COR-L47 (cell line): Measurements from ENCODE around the gene NOG.

ENCODE experiments used
- DNase-seq: peaks from one replicate; lab custom pipeline; 2025; lab: John Stamatoyannopoulos, UW

The NOG gene

DNA sequence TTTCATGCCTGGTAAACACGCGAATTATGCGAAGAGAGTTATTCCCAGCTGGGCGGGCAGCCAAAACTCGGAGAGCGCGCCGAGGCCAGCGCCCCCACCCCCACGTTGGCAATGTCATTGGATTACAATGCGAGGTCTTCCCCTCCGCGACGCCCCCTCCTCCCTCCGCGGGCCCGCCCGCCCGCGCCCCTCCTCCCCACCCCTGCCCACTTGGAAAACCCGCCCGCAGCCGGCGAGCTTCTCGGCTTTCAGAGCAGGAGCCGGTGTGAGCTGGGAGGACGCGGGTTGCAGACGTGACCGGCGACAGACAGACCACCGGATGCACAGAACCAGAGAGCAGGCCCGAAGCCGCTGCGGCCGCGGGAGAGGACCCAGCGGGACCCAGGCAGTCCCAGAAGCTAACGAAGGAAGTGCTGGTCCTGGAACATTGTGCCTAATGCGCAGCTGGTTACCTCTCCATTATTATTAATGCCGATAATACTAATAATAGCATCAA, 4.0 kb downstream of the NOG start:
- DNase-seq, result no peak

DNA sequence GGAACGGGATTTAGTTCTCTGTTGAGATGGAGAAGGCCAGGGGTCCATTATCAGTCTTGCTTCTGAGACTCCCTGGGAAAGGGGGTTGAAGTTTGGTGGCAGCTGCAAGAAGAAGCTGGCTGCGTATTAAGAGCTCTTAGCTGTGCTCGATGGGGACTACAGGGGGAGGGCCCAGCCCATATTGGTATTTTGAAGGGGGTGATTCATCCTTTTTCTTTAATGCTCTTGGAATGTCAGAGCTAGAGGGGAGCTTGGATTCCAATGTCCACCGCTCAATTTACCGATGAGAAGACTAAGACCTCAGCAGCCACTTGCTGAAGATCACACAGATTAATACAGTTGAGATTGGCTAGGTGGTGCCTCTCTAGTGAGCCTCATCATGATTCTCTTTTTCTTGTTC, 5.0 kb downstream of the NOG start:
- DNase-seq, result no peak

DNA sequence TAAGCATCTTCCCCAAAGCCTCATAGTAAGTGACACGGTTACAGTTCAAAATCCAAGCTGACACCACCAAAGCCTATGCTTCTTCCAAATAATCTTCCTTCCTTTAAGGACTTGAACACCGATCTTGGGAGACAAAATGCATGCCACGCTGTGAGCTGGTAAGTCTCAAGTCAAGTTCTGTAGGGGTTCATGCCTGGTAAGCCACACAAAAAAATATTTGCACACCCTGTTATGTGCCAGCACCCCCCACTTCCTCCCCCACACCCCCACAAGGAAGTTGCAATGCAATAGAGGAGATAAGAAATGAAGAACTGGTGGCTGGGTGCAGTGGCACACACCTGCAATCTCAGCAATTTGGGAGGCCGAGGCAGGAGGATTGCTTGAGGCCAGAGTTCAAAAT, 5.6 kb downstream of the NOG start:
- DNase-seq, result no peak

DNA sequence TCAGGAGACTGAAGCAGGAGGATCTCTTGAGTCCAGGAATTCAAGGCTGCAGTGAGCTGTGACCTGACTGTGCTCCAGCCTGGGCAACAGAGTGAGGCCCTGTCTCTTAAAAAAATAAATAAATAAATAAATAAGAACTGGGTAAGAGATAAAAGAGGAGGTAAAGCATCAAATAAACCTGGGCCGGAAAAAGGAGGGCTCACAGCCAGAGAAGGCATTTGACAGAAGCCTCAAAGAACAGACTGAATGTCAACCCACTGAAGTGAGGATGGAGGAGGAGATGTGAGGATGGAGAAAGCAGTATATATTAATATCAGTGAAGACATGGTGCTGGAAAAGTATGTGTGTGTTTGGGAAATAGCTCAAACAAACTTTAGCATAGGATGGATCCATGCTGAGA, 6.1 kb downstream of the NOG start:
- no peak for DNase-seq

DNA sequence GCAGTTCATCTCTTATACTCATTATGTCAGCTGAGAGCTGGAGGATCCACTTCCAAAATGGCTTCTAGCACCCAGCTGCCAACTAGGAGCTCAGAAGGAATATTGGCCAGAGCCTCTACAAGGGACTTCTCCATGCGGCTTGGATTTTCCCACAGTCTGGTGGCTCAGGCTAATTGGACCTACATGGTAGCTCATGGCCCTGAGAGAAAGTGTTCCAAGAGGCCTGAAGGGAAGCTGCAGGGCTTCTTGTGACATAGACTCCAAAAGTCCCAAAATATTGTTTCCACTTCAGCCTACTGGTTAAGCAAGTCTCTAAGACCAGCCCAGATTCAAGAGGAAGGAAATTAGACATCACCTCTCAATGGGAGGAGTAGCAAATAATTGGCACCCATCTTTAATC, 6.8 kb downstream of the NOG start:
- DNase-seq, result no peak

DNA sequence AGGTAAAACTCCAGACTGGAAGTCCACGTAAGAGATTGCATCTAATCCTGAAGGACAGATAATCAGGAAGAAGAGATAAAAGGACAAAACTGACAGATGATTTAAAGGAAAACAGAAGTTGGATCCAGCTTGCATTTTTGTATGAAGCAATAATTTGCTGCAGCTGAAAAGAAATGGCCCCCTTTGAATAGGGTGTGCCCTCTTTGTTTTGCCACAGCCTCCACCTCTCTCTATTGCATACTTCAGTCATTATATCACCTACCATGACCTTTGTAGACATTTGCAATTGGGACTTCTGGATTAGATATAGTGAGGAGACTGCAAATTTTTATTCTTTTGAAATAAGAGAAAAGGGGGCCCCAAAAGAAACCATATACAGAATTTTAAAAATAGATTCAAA, 8.1 kb downstream of the NOG start:
- DNase-seq, result no peak

DNA sequence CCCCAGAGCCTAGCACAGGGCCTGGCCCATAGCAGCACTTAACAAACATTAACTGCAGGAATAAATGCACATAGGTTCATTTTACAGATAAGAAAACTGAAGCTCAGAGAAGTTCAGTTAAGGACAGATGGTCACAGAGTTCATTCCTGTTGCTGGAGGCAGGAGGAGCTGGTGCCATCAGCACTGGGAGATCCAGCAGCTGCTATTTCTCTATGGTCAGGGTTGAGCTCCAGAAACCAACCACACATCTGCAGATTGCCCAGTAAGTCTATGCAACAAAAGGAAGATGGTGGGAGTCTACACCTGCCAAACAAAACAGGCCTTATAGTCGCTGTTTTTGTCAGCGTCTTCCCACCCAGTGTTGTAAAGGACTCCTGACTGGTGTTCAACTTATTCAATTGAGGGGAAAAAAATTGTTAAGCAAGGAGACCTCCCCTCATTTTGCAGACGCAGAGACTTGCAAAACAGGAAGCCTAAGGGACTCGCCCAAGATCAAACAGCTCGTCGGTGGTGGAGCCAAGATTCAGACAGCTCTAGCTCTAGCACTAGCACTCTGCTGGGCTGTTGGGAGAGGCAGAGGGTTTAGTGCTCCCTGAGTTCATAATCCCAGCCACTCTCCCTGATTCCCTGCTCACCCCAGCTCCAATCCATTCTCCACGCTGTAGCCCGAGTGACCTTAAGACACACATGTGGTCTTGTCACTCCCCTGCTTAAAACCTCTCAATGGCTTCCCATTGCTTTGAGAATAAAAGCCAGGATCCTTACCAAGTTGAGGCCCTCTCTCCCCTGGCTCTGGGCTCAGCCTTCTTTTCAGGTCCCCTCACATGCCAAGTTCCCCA, 9.0 kb downstream of the NOG start:
- DNase-seq, result no peak

DNA sequence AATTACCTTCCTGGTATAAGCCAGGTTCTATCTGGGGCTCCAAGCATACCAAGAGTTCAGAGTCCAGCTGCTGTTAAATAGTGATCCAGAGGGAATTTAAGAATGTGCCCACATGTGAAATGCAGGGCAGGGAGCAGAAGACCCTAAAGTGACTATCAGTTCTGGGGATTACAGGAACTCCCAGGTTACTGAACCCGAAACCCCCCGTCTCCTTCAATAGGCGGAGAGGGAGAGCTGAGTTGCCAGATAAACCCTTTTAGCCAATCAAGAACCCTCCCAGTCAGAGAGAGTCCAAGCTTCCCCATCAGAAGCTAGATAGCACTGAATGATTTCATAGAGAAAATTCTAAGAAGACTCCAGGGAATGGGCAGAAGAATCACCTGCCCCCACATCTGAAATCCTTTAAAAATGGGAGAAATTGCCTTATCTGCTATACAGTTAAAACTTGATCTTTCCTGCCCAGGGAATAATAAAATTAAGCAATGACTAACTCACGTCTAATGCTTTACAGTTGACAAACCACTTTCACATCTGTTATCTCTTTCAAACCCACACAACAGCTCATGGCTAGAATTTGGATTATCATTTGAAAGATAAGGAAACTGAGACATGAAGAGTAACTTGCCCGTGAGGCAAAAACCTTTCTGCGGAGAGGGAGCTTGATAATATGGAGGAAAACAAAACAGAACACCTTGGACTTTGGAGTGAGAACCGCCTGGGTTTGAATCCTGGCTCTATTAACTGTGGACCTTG, 10.2 kb downstream of the NOG start:
- no peak for DNase-seq

DNA sequence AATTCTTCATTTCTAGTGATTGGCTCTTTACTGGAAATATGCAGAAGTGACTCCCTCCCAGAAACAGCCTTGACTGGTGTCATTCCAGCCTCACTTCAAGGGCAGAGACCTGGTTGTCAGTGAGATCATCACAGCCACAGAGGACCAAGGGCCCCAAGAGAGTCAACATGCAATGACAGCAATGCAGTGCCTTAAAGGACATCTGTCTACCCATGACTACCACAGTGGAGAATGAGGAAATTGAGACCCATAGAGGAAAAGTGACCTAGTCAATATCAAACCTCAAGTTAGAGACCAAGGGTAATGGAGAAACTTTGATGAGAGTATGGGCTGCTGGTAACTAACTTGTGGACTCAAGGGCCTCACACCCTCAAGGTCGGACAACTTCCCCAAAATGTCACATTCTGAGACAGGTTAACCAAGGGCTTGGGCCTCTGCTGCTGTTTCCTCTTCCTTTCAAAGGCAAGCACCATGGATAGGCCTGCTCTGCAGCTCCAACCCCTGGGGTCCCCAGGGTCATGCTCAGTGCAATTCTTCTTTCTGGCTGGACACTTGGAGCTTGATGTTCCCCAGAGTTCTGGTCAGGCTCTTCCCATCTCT, 11.3 kb downstream of the NOG start:
- DNase-seq, result no peak

DNA sequence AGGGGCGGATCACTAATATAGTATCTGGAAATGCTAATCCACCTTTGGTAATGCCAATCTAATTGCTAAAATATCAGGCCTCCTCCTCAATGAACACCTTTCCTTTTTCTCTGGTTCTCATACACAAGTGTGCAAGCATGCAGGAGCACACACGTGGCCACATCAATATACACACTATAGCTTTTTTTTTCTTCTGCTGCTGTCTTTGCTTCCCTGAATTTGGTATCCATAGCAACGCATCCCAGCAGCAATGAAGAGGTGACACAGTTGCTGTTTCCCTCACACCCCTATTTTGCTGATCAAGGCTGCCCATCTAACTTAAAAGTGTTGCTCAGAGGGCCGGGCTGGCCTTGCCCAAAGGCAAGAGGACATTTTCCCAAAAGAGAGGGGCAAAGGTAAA, 15.4 kb downstream of the NOG start:
- no peak for DNase-seq

DNA sequence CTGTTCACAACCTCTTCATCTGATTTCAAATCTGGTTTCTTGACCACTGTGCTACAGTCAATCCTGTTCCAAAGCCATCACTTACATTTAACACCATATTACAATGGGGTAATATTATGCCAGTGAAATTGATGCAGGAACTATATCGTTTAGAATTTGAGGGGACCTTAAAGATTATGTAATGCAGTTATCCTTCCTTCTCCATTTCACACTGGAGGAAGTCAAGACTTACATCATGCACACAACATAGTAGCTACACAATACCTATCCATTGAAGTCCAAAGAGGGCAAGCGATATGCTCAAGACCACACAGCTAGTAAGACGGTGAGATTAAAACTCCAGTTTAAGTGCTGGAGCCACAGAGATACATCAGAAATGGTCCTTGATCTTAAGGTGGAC, 16.8 kb downstream of the NOG start:
- no peak for DNase-seq

DNA sequence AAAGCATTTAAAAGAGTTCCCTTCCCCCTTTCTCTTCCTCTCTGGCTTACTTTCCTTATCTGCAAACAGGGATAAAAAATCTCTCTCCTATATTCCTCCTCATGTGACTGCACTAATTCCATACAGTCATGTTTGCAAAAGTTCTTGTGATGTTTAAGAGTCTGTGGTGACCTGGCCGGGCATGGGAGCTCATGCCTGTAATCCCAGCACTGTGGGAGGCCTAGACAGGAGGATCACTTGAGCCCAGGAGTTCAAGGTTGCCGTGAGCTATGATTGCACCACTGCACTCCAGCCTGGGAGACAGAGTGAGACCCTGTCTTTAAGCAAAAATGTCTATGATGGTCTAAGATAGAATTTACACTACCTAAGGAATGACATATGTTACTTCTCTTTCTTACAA, 19.6 kb downstream of the NOG start:
- no peak for DNase-seq

DNA sequence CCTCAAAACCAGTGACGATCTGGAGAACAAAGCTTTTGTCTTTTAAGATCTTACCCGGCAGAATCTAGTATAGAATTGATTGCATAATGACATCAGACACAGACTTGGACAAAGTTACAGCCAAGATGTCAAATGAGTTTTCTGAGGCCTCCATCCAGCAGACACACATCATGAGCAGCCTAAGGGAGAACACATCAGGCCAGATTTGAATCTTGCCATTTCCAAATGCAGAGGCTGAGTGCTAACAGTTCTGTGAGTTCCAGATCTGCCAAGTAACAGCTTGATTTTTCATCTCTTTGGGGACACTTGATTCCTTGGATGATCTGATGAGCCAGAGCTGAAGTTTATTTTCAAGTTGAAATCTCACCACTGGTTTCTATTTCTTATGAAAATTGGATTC, 21.0 kb downstream of the NOG start:
- no peak for DNase-seq

DNA sequence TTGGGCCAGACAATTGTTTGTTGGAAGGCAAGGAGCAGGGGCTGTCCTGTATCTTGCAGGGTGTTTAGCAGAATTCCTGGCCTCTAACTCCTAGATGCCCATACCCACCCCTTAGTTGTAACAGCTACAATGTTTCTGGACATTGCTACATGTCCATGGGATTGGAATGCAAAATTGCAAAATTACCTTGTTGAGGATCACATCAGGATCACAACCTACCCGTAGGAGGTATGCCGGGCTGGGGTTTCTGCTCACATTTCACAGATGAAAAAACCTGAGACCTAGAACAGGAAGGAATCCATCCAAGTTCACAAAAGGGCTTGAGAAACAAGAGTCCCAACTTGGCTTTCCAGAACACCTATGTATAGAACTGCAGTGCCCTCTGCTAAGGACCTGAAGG, 22.7 kb downstream of the NOG start:
- DNase-seq, result no peak

DNA sequence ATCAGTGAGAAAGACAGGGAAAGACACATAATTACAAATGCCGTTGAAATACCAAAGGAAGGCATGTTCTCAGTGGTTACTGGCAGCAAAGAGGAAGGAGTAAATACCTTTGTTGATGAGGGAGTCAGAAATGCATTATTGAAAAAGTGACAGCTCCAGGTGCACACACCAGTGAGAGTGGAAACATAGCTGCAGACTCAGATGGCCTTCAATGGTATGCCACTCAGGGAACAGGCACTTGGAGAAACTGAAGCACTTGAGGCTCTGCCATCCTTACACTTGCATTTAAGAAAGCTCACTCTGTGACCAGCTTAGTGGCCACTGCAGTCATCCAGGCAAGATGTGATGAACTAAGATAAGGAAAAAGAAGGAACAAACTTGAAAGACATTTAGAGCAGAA, 29.9 kb downstream of the NOG start:
- no peak for DNase-seq

DNA sequence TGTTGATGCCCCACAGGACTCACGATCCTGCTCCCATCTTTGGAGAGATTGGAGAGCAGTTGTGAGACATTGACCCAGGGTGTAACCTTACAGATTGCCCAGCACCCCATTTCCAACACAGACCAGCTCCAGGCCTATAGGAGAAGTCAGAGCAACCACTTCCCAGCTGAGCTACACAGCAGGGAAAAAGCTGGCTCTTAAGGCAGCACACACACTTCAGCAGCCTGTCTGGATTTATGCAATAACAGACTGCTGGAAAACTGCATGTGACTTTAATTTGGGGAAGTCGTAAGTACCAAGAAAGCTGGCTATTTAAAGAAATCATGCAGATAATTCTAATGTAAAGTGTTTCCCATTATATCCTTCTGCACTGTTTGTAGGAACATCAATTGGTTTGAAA, 30.8 kb downstream of the NOG start:
- DNase-seq, result no peak

DNA sequence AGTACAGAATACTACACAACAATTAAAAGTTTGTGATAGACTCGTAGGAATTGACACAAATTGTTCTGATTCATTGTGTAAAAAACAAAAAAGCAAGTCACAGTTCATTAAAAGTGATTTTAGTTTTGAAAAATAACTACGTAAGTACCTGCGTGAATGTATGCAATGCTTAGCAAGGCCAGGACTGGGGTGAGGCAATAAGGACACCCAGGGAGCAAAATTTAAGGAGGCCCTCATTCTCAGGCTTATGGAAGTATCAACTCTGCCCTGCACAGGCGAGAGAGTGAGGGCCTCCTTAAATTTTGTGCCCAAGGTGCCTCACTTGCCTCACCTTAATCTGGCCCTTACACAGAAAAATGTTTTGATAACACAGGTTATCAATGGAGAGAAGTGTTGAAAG, 31.4 kb downstream of the NOG start:
- no peak for DNase-seq

DNA sequence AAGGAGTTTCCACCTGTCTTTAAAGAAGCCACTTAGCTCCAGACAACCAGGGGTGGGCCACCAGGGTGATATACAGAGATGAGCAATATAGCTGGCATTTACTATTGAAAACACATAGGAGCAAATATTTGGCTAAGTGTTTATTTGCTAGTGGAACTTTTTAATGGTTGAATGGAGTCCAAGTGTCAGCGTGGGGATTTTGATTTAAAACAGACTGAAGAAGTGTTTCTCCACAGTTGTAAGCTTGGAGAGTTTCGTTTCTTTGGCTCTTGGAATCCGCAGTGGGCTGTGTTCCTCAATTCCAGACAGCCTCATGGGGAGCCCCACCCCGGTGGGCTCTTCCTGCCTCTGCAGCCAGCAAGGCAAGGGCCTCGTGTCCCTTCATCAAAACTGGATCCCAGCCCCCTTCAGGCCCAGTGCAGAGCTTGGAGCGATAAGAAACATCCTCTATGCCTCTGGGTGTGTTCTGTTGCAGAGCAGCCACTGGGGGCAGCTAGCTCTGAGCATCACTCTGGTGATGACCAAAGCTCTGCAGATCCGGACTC, 36.1 kb downstream of the NOG start:
- DNase-seq, result no peak

DNA sequence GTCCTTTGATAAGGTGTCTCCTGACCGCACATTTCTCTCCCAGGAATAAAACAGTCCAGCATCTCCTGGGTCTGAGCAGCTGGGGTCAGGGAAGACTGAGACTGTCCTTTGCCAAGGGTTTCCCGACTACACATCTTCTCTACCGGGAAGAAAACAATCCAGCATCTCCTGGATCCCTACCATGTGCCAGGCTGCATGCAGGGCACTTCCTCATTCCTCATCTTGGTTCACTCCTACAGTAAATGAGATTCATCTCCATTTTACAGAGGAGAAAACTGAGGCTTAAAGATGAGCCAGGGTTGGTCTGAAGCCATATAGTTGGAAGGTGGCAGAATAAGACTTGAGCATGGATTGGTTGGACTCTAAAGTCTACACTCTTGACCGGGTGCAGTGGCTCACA, 36.7 kb downstream of the NOG start:
- DNase-seq, result no peak

DNA sequence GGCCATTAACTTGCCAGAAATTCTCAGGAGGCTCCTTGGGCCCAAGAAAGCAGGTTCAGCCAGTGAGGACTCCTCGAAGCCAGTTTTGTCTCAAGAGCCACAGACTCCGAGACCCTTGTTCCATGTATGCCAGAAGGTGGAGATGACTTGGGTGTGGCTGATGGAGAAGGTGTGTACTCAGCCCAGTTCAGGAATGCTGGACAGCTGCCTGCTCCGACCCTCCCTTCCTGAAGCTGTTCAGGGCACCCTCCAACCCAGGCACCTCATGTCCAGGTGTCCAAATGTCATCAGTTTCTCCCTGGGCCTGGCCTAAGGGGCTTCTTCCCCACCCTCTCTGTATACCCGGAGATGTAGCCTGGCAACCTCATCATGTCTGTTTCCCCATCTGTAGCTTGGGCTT, 40.2 kb downstream of the NOG start:
- DNase-seq, result no peak

DNA sequence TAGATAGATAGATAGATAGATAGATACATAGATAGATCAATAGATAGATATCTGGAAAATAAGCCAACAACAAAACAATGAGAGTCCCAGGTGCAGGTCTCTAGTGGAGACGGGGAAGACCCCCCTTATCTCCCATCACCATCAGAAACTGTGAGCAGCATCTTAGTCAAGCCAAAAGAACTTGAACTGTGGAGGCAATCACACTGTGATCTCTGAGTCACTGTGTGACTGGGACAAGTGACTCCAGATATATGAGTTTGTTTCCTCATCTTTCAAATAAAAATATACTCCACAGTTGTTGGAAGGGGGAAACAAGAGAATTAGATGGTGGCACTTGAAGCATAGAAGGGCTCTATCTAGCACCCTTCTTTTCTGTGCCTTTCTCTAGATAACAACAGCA, 42.1 kb downstream of the NOG start:
- DNase-seq, result no peak

DNA sequence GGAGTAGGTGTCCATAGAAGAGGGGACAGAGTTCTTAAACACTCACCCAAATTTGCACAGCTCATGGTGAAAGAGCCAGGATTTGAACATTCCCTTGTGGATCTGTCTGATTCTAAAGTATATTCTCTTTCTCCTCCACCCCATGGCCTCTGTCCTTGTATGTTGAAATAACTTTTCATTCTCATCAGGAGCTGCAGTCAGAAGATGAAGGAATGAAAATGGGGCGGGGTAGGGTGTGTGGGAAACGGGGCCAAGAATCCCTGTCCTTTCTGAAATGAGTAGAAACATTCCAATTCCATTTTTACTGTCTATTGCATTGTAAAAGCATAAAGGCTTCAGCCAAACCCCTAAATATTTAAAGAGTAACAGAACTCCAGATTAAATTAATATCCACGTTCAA, 42.8 kb downstream of the NOG start:
- no peak for DNase-seq

DNA sequence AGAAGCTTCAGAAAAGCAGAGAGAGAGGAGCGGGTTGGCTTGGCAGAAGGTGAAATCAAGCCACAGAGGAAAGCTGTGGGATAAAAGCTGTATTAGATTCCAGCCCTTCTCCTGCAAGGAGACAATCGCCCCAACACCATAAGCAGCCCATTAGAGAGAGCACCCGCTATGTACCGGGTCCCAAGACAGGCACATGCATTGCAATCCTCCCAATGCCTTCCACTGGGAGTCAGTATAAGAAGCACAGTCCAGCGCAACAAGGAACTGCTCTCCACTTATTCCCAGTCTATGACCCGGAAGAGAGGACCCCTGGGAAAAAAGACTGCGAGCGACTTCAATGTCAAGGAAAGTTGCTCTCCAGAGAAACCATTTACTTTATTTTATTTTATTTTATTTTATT, 43.8 kb downstream of the NOG start:
- DNase-seq, result no peak
